SK-N-DZ (cell line): Measurements from ENCODE around the gene GRM2.
A peak's percentile ranks its signal among the peaks of the same experiment; 100 is the strongest.

Experiments
- DNase-seq: peaks from one replicate; pipeline ENCODE4 v3.0.0-alpha.2; 2015; ENCODE audit warnings: low spot score

Gene GRM2

GRCh38 chr3:51705276-51706020 is 1.4 kb upstream of the GRM2 start:
- DNase-seq: no peak

GRCh38 chr3:51706021-51706485 is 815 bp upstream of the GRM2 start:
- DNase-seq: no peak

- DNase-seq: no peak
Observed at GRCh38 chr3:51708216-51708845, 1.5 kb downstream of the GRM2 start.

- DNase-seq: no peak
Observed at GRCh38 chr3:51709004-51709420, 2.1 kb downstream of the GRM2 start.

GRCh38 chr3:51709675-51710074 is 2.8 kb downstream of the GRM2 start:
- DNase-seq: no peak

GRCh38 chr3:51710631-51711351 is 3.9 kb downstream of the GRM2 start:
- no peak for DNase-seq

- DNase-seq: no peak
Observed at GRCh38 chr3:51711352-51712037, 4.6 kb downstream of the GRM2 start.

- no peak for DNase-seq
Observed at GRCh38 chr3:51712038-51712420, 5.2 kb downstream of the GRM2 start.

- DNase-seq: no peak
Observed at GRCh38 chr3:51712511-51712931, 5.7 kb downstream of the GRM2 start.

- DNase-seq: no peak
Observed at GRCh38 chr3:51712963-51713362, 6.1 kb downstream of the GRM2 start.

- DNase-seq: no peak
Observed at GRCh38 chr3:51715231-51715976, 8.5 kb downstream of the GRM2 start.

GRCh38 chr3:51715977-51716294 is 9.1 kb downstream of the GRM2 start:
- no peak for DNase-seq

- no peak for DNase-seq
Observed at GRCh38 chr3:51716805-51717204, 9.9 kb downstream of the GRM2 start.

GRCh38 chr3:51717446-51717845 is 10.6 kb downstream of the GRM2 start:
- DNase-seq: no peak

GRCh38 chr3:51717947-51718346 is 11.1 kb downstream of the GRM2 start:
- DNase-seq: no peak

GRCh38 chr3:51718547-51719409 is 11.9 kb downstream of the GRM2 start:
- peak; percentile 70 for DNase-seq

GRCh38 chr3:51719410-51720025 is 12.7 kb downstream of the GRM2 start:
- no peak for DNase-seq

GRCh38 chr3:51720292-51721061 is 13.6 kb downstream of the GRM2 start:
- no peak for DNase-seq

- DNase-seq: no peak
Observed at GRCh38 chr3:51721062-51721745, 14.3 kb downstream of the GRM2 start.
